OCI-LY3 (cell line): Measurements from ENCODE around the gene FANK1.

ENCODE experiments used
- H2AFZ ChIP-seq: fragments of 200-600, 300-600 bp; shearing (Covaris generic); 2 replicates; pipeline ENCODE4 v1.6.0; 2014; ENCODE audit warnings: antibody characterized with exemption, low read depth, low read length
- H3K27ac ChIP-seq: fragments of 200-600, 300-600 bp; sonication (generic); 2 replicates; pipeline ENCODE4 v1.5.1; 2014; ENCODE audit warnings: mild to moderate bottlenecking, low read length, moderate library complexity, mixed read lengths
- H3K27me3 ChIP-seq: fragments of 200-600, 300-600 bp; sonication (generic); 2 replicates; pipeline ENCODE4 v1.6.1; 2014; ENCODE audit warnings: low read depth, low read length, mixed read lengths
- H3K36me3 ChIP-seq: fragments of 200-600, 300-600 bp; sonication (generic); replicated peaks from 2 replicates; pipeline ENCODE3; 2014; ENCODE audit warnings: low read depth, low read length, mixed read lengths
- H3K4me1 ChIP-seq: fragments of 300-600, 200-600 bp; sonication (generic); 2 replicates; pipeline ENCODE4 v1.6.1; 2014; ENCODE audit warnings: low read length, mixed read lengths
- H3K4me2 ChIP-seq: fragments of 200-600, 300-600 bp; sonication (generic); 2 replicates; pipeline ENCODE4 v1.6.1; 2014; ENCODE audit warnings: low read length, mixed read lengths
- H3K4me3 ChIP-seq: fragments of 300-600, 200-600 bp; sonication (generic); 2 replicates; pipeline ENCODE4 v1.5.1; 2014; ENCODE audit warnings: antibody characterized with exemption, mild to moderate bottlenecking, low read length, moderate library complexity
- H3K79me2 ChIP-seq: fragments of 300-600, 200-600 bp; shearing (Covaris generic); 2 replicates; pipeline ENCODE4 v1.6.1; 2014; ENCODE audit warnings: mild to moderate bottlenecking, low read length, mixed read lengths
- H3K9ac ChIP-seq: fragments of 300-600, 200-600 bp; shearing (Covaris generic); 2 replicates; pipeline ENCODE4 v1.6.0; 2014; ENCODE audit warnings: mild to moderate bottlenecking, low read length, moderate library complexity
- H3K9me3 ChIP-seq: fragments of 200-600, 300-600 bp; shearing (Covaris generic); 2 replicates; pipeline ENCODE4 v1.6.1; 2014; ENCODE audit warnings: low read length, mixed read lengths; ENCODE audit not compliant: insufficient read depth
- H4K20me1 ChIP-seq: fragments of 200-600, 300-600 bp; sonication (generic); 2 replicates; pipeline ENCODE4 v1.6.1; 2016; ENCODE audit warnings: low read length, mixed read lengths; ENCODE audit not compliant: insufficient read depth
- EZH2phosphoT487 ChIP-seq: fragments of 200-600 bp; shearing (Covaris generic); IDR thresholded peaks from 2 replicates; pipeline ENCODE4 v1.6.1; 2018; ENCODE audit warnings: antibody characterized with exemption, mixed run types, low read depth
- TF ChIP-seq, protein P1 (sequence below): fragments of 200-600, 300-600 bp; sonication (generic); IDR thresholded peaks from 2 replicates; pipeline ENCODE4 v1.5.1; 2014; ENCODE audit warnings: antibody characterized with exemption, low read length, low read depth

FANK1 gene

GRCh38 chr10:125999694-126000093, 103.3 kb downstream of the FANK1 start:
- Histone ChIP-seq H3K4me3 (no peak overlapping the region), H3K36me3 (no peaks in the 10 kb centered on the region), H3K4me1 (peaks cover 8% of the 10 kb centered on the region), H3K9me3 (no peaks in the 10 kb centered on the region), H4K20me1 (no peaks in the 10 kb centered on the region), H3K9ac (no peak overlapping the region), H2AFZ (no peak overlapping the region), H3K4me2 (no peak overlapping the region), H3K27ac (no peak overlapping the region), H3K27me3 (no peaks in the 10 kb centered on the region), H3K79me2 (no peaks in the 10 kb centered on the region)
- TF ChIP-seq, protein P1, sequence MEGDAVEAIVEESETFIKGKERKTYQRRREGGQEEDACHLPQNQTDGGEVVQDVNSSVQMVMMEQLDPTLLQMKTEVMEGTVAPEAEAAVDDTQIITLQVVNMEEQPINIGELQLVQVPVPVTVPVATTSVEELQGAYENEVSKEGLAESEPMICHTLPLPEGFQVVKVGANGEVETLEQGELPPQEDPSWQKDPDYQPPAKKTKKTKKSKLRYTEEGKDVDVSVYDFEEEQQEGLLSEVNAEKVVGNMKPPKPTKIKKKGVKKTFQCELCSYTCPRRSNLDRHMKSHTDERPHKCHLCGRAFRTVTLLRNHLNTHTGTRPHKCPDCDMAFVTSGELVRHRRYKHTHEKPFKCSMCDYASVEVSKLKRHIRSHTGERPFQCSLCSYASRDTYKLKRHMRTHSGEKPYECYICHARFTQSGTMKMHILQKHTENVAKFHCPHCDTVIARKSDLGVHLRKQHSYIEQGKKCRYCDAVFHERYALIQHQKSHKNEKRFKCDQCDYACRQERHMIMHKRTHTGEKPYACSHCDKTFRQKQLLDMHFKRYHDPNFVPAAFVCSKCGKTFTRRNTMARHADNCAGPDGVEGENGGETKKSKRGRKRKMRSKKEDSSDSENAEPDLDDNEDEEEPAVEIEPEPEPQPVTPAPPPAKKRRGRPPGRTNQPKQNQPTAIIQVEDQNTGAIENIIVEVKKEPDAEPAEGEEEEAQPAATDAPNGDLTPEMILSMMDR, result no peak
- no peak for TF ChIP-seq EZH2phosphoT487

GRCh38 chr10:126001576-126001975, 105.2 kb downstream of the FANK1 start:
- Histone ChIP-seq H4K20me1 (no peaks in the 10 kb centered on the region), H3K4me3 (no peak overlapping the region), H3K9ac (no peak overlapping the region), H3K27me3 (no peaks in the 10 kb centered on the region), H3K27ac (no peak overlapping the region), H3K36me3 (no peaks in the 10 kb centered on the region), H3K79me2 (no peaks in the 10 kb centered on the region), H3K9me3 (no peaks in the 10 kb centered on the region), H2AFZ (no peak overlapping the region), H3K4me2 (no peak overlapping the region), H3K4me1 (peaks cover 8% of the 10 kb centered on the region)
- no peak for TF ChIP-seq EZH2phosphoT487
- TF ChIP-seq, protein P1, result no peak

DNA sequence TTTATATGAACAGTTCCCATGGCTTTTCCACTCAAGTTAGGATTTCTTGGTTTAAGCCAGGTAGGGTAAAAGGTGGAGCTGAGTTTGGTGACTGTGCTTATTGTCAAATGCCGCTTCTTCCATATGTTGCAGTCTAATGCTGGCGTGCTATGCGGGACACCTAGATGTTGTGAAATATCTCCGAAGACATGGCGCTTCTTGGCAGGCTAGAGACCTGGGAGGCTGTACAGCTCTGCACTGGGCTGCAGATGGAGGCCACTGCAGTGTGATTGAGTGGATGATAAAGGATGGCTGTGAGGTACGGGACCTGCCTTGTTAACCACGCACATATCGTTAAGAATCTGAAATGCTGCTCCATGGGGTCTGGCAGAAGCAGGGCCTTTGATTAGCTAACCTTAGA, 108.4 kb downstream of the FANK1 start:
- Histone ChIP-seq H3K9ac (no peak overlapping the region), H2AFZ (no peak overlapping the region), H3K27ac (no peak overlapping the region), H4K20me1 (no peaks in the 10 kb centered on the region), H3K79me2 (no peaks in the 10 kb centered on the region), H3K4me3 (no peak overlapping the region), H3K4me1 (peaks cover 15% of the 10 kb centered on the region), H3K9me3 (no peaks in the 10 kb centered on the region), H3K4me2 (no peak overlapping the region), H3K36me3 (no peaks in the 10 kb centered on the region), H3K27me3 (no peaks in the 10 kb centered on the region)
- TF ChIP-seq, protein P1, result no peak
- TF ChIP-seq EZH2phosphoT487, result no peak

DNA sequence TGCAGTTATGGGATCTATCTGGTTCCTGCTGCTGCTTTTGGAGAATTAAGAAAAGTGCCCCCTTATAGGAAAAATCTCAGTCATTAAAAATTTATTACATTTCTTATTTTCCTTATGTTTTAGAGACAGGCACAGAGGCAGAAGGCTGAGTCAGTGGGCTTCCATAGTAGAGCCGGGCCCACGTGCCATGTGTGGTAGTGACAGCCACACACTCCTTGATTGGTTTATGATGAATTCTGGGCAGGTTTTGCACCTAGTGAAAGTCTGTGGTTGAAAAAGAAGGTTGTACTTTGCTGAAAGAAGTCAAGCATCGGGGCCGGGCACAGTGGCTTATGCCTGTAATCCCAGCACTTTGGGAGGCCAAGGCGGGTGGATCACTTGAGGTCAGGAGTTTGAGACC, 109.9 kb downstream of the FANK1 start:
- H2AFZ ChIP-seq, result no peak overlapping the region
- H3K4me2 ChIP-seq, result no peak overlapping the region
- no peaks in the 10 kb centered on the region for H3K79me2 ChIP-seq
- TF ChIP-seq EZH2phosphoT487, result no peak
- TF ChIP-seq, protein P1, result no peak
- no peaks in the 10 kb centered on the region for H3K27me3 ChIP-seq
- no peaks in the 10 kb centered on the region for H3K36me3 ChIP-seq
- no peak overlapping the region for H3K9ac ChIP-seq
- H3K4me3 ChIP-seq, result no peak overlapping the region
- H3K9me3 ChIP-seq, result no peaks in the 10 kb centered on the region
- peaks cover 15% of the 10 kb centered on the region for H3K4me1 ChIP-seq
- H3K27ac ChIP-seq, result no peak overlapping the region
- H4K20me1 ChIP-seq, result no peaks in the 10 kb centered on the region
